Panc1 (cell line): ENCODE measurements around the gene DLL4.

Experiments
- POLR2AphosphoS5 ChIP-seq: IDR thresholded peaks from 2 replicates; pipeline ENCODE4 v1.6.1; 2012; ENCODE audit warnings: mild to moderate bottlenecking, low read depth, low read length, moderate library complexity
- SIN3A ChIP-seq: IDR thresholded peaks from 2 replicates; pipeline ENCODE4 v1.6.1; 2012; ENCODE audit warnings: low read depth, mild to moderate bottlenecking, low read length, moderate library complexity, borderline replicate concordance; ENCODE audit not compliant: insufficient read depth
- TF ChIP-seq, protein P1 (sequence below): fragments of 450-650 bp; IDR thresholded peaks from 2 replicates; pipeline ENCODE4 v1.5.1; 2017; ENCODE audit warnings: mild to moderate bottlenecking

DNA sequence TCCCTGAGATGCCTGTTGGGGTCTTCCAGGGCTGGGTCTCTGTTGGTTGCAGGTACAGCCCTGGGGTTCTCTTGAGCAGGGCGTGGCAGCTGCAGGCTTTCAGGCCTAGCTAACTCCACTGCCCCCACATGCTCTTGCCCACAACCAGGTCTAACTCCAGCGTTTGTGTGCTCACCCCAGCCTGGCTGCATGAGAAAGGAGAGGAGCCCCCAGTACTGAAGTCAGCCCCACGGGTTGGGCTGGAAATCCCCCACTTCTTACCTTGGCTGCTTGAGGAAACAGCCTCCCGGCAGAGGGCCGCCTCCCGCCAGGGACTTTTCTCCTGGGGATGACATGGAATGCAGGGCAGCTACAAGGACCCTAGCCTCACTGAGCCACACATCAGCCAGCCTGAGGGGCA is 16.7 kb upstream of the DLL4 start:
- TF ChIP-seq POLR2AphosphoS5 (no peak), SIN3A (no peak)
- TF ChIP-seq, protein P1, sequence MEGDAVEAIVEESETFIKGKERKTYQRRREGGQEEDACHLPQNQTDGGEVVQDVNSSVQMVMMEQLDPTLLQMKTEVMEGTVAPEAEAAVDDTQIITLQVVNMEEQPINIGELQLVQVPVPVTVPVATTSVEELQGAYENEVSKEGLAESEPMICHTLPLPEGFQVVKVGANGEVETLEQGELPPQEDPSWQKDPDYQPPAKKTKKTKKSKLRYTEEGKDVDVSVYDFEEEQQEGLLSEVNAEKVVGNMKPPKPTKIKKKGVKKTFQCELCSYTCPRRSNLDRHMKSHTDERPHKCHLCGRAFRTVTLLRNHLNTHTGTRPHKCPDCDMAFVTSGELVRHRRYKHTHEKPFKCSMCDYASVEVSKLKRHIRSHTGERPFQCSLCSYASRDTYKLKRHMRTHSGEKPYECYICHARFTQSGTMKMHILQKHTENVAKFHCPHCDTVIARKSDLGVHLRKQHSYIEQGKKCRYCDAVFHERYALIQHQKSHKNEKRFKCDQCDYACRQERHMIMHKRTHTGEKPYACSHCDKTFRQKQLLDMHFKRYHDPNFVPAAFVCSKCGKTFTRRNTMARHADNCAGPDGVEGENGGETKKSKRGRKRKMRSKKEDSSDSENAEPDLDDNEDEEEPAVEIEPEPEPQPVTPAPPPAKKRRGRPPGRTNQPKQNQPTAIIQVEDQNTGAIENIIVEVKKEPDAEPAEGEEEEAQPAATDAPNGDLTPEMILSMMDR: no peak
